ENCODE data around the gene TREML1.
A peak's percentile ranks its signal among the peaks of the same experiment; 100 is the strongest.
"Not testable (repeated sequence)": the region's sequence is repeated elsewhere in the genome, so short reads cannot be mapped to it uniquely, and the experiment has no call there.

TREML1 gene

GRCh38 chr6:41153992-41154625 is at the start of gene TREML1:
TSS of gene TREML1 (minus strand) at chr6:41154347. CDS start at chr6:41154288, 59 bp downstream.
- no peak for DNase-seq

- no peak for DNase-seq
Observed at GRCh38 chr6:41201764-41202173, 47.6 kb upstream of the TREML1 start.

GRCh38 chr6:41200901-41201763 is 47.0 kb upstream of the TREML1 start, which contains the start of gene TREML2:
TSS of gene TREML2 (minus strand) at chr6:41201149. CDS start at chr6:41201008, 141 bp downstream.
- peak in 1 of 4 experiments; percentile 25 for DNase-seq

GRCh38 chr6:41200296-41200900 is 46.3 kb upstream of the TREML1 start:
- peak in 2 of 4 experiments; percentile 24 to 40 for DNase-seq

GRCh38 chr6:41199552-41200246 is 45.6 kb upstream of the TREML1 start:
- DNase-seq, result no peak

- DNase-seq, result no peak
Observed at GRCh38 chr6:41197234-41197633, 43.1 kb upstream of the TREML1 start.

GRCh38 chr6:41194386-41194785 is 40.2 kb upstream of the TREML1 start:
- DNase-seq, result no peak

- DNase-seq, result no peak
Observed at GRCh38 chr6:41193884-41194283, 39.7 kb upstream of the TREML1 start.

- no peak for DNase-seq
Observed at GRCh38 chr6:41193171-41193734, 39.1 kb upstream of the TREML1 start.

- peak in 1 of 4 experiments; percentile 22 for DNase-seq
Observed at GRCh38 chr6:41191569-41191968, 37.4 kb upstream of the TREML1 start.

- DNase-seq, result no peak
Observed at GRCh38 chr6:41190791-41191190, 36.6 kb upstream of the TREML1 start.

GRCh38 chr6:41189967-41190366 is 35.8 kb upstream of the TREML1 start:
- DNase-seq, result no peak

GRCh38 chr6:41189046-41189445 is 34.9 kb upstream of the TREML1 start:
- DNase-seq, result not testable (repeated sequence)

GRCh38 chr6:41187924-41188886 is 34.1 kb upstream of the TREML1 start:
- DNase-seq, result no peak

GRCh38 chr6:41186031-41186562 is 31.9 kb upstream of the TREML1 start:
- no peak for DNase-seq

- DNase-seq, result no peak
Observed at GRCh38 chr6:41184761-41185160, 30.6 kb upstream of the TREML1 start.

GRCh38 chr6:41182069-41183034 is 28.2 kb upstream of the TREML1 start:
- DNase-seq, result peak in 1 of 4 experiments; percentile 5

- no peak for DNase-seq
Observed at GRCh38 chr6:41181566-41181965, 27.4 kb upstream of the TREML1 start.

- DNase-seq, result no peak
Observed at GRCh38 chr6:41179163-41179562, 25.0 kb upstream of the TREML1 start.

- no peak for DNase-seq
Observed at GRCh38 chr6:41177695-41178094, 23.5 kb upstream of the TREML1 start.
